ENCODE results near the gene PHACTR4. TPM values are rescaled to one million over a fixed set of nuclear protein-coding genes. Genes with fewer than 3 reads are reported as not detected.

The PHACTR4 gene
- total and polyA plus RNA-seq, 2 experiments from 2014 or later: 35.4 to 47.1 TPM

GRCh38 chr1:28449904-28450303, 80.4 kb downstream of the PHACTR4 start:
- H3K27me3 Mint-ChIP-seq (ENCODE audit: insufficient read depth, low read depth, poor library complexity): peaks cover 4% of the 10 kb centered on the region
- no peak for ATAC-seq
- H3K36me3 ChIP-seq (ENCODE audit: insufficient read depth): no peaks in the 10 kb centered on the region
- peaks cover 6% of the 10 kb centered on the region for H4K20me1 ChIP-seq (replicated peaks; ENCODE audit: insufficient read depth)
- H3K4me3 ChIP-seq: no peak overlapping the region
- no peak overlapping the region for H3K27ac Mint-ChIP-seq
- H3F3A ChIP-seq (replicated peaks; ENCODE audit: low read depth): no peaks in the 10 kb centered on the region
- H3K27me3 ChIP-seq (ENCODE audit: insufficient read depth): no peaks in the 10 kb centered on the region
- TF ChIP-seq ZNF331 (CRISPR knock-in tag; IDR thresholded peaks at IDR 0.05; ENCODE audit: low read depth) (no peak), ZNF114 (CRISPR knock-in tag; IDR thresholded peaks at IDR 0.05) (no peak)
- H2AFZ ChIP-seq: no peak overlapping the region
- DNase-seq (ENCODE audit: low spot score): no peak
- H3K9me3 Mint-ChIP-seq: no peaks in the 10 kb centered on the region
- no peak overlapping the region for H3K4me2 ChIP-seq
- no peak overlapping the region for H3K27ac ChIP-seq (ENCODE audit: low read depth)
- H3K4me1 Mint-ChIP-seq: no peaks in the 10 kb centered on the region
- H3K79me2 ChIP-seq (replicated peaks; ENCODE audit: insufficient read depth): peaks cover 13% of the 10 kb centered on the region
- peaks cover 4% of the 10 kb centered on the region; the same call in 2 of the 3 replicates for H3K36me3 Mint-ChIP-seq (ENCODE audit: low read depth)
- no peak overlapping the region for H3K4me3 Mint-ChIP-seq
- no peaks in the 10 kb centered on the region for H3K4me1 ChIP-seq (ENCODE audit: insufficient read depth)
- H3K9me2 ChIP-seq (ENCODE audit: insufficient read depth): no peaks in the 10 kb centered on the region

GRCh38 chr1:28450561-28450960, 81.0 kb downstream of the PHACTR4 start:
- H2AFZ ChIP-seq: no peak overlapping the region
- no peaks in the 10 kb centered on the region for H3K36me3 ChIP-seq (ENCODE audit: insufficient read depth)
- H3K4me3 ChIP-seq: no peak overlapping the region
- peaks cover 6% of the 10 kb centered on the region for H4K20me1 ChIP-seq (replicated peaks; ENCODE audit: insufficient read depth)
- H3F3A ChIP-seq (replicated peaks; ENCODE audit: low read depth): no peaks in the 10 kb centered on the region
- H3K4me1 Mint-ChIP-seq: peaks cover 4% of the 10 kb centered on the region
- H3K4me1 ChIP-seq (ENCODE audit: insufficient read depth): peaks cover 4% of the 10 kb centered on the region
- DNase-seq (ENCODE audit: low spot score) (no peak), ATAC-seq (no peak)
- no peak overlapping the region for H3K4me3 Mint-ChIP-seq
- no peak overlapping the region for H3K4me2 ChIP-seq
- H3K27ac Mint-ChIP-seq: no peak overlapping the region
- no peaks in the 10 kb centered on the region for H3K27me3 ChIP-seq (ENCODE audit: insufficient read depth)
- peaks cover 13% of the 10 kb centered on the region for H3K79me2 ChIP-seq (replicated peaks; ENCODE audit: insufficient read depth)
- H3K27me3 Mint-ChIP-seq (ENCODE audit: insufficient read depth, low read depth, poor library complexity): peaks cover 4% of the 10 kb centered on the region
- H3K9me3 Mint-ChIP-seq: no peaks in the 10 kb centered on the region
- H3K27ac ChIP-seq (ENCODE audit: low read depth): no peak overlapping the region
- peaks cover 4% of the 10 kb centered on the region; the same call in 2 of the 3 replicates for H3K36me3 Mint-ChIP-seq (ENCODE audit: low read depth)
- H3K9me2 ChIP-seq (ENCODE audit: insufficient read depth): no peaks in the 10 kb centered on the region
- TF ChIP-seq JUNB (IDR thresholded peaks at IDR 0.05; ENCODE audit: unreplicated experiment) (no peak), ZNF331 (CRISPR knock-in tag; IDR thresholded peaks at IDR 0.05; ENCODE audit: low read depth) (no peak), ETS1 (IDR thresholded peaks at IDR 0.05) (no peak), ZNF462 (CRISPR knock-in tag; IDR thresholded peaks at IDR 0.05) (no peak), ZNF114 (CRISPR knock-in tag; IDR thresholded peaks at IDR 0.05) (no peak), CREB1 (CRISPR knock-in tag; IDR thresholded peaks at IDR 0.05; ENCODE audit: low read depth) (no peak), EZH2phosphoT487 (IDR thresholded peaks at IDR 0.05; ENCODE audit: unreplicated experiment) (no peak), EZH2 (IDR thresholded peaks at IDR 0.05; ENCODE audit: low read depth, unreplicated experiment) (no peak), STAT1 (IDR thresholded peaks at IDR 0.05; ENCODE audit: unreplicated experiment) (no peak), NANOG (IDR thresholded peaks at IDR 0.05; ENCODE audit: borderline replicate concordance) (no peak), POLR2AphosphoS5 (IDR thresholded peaks at IDR 0.05; ENCODE audit: low read depth) (no peak), CTCF (conservative IDR thresholded peaks at IDR 0.05; ENCODE audit: low read depth in 2 of 2) (no peak)

All from GM23338 (cell line).